DLD1 (cell line): ENCODE data around the gene ACOX3.

Experiments
- in situ Hi-C: cut with HindIII; loops from 2 replicates; pipeline ENCODE4 v1.10.0; 2017; ENCODE audit warnings: low sequenced_read_pairs

ACOX3 gene

GRCh38 chr4:8435656-8436121 is 4.8 kb downstream of the ACOX3 start:
- in situ Hi-C loops, result no loop called here

GRCh38 chr4:8434251-8435073 is 6.1 kb downstream of the ACOX3 start:
- in situ Hi-C loops, result no loop called here

DNA sequence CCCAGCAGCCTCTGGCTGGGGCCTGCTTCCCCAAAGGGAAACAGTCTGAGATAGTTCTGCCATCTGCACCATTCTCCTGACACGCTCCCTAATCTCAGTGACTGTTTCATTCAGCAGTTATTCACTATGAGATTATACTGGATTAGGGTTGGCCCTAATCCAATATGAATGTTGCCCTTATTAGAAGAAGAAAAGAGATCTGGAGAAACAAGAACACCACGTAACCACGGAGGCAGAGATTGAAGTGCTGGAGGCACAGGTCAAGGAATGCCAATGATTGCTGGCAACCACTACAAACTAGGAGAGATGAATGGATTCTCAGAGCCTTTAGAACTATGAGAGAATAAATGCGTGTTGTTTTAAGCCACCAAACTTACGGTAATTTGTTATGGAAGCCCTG is 7.4 kb downstream of the ACOX3 start:
- in situ Hi-C loops, result no loop called here

DNA sequence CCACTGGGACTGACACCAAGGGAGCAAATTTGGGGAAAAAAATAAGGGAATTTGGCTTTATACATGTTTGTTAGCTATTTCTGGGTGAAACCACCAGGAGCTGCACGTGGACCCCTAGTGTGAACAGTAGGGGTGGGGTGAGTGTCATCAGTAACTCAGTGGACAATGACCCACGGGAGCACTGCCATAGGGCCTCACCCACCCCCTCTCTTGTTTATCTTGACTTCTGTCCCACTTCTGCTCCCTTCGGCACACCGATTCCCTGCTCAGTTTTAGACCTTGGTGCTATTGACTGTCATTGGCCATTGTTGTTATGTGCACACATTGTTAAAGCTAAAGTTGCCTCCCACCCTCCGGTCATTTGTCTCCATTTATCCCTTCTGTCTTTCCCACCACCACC is 9.0 kb downstream of the ACOX3 start:
- in situ Hi-C loops, result no loop called here

DNA sequence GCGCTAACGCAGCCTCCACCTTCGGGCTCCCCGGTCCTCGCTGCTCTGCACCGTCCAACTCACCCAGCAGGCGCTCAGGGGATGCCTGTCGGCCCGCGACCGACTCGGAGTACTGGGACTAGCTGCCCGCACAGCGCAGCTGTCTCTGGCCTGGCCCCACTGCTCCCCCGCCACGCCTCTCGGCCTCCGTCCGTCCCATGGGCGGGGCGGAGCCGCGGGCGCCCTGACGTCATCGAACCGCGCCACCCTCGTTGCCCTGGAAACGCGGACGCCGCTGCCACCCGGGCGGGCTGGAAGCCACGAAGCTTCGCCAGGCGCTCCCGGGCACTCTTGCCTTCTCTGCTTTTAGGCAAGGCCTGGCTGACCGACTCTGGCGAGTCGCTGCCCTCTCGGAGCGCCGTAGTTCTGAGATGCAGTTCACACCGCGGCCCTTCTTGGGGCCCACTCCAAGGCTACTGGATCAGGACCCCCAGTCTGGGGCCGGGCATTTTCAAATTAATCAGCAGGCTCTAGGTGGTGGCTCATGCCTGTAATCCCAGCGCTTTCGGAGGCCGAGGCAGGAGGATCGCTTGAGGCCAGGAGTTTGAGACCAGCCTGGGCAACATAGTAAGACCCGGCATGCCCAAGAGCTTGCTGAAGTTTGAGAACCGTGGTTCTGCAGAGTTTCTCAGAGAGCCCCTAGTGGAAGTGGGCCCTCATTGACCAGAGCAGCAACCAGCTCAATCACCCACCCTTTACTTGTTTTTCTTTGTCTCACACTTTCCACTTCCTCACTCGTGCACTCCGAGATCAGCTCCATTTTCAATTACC is 12.0 kb downstream of the ACOX3 start:
- in situ Hi-C loops, result no loop called here

DNA sequence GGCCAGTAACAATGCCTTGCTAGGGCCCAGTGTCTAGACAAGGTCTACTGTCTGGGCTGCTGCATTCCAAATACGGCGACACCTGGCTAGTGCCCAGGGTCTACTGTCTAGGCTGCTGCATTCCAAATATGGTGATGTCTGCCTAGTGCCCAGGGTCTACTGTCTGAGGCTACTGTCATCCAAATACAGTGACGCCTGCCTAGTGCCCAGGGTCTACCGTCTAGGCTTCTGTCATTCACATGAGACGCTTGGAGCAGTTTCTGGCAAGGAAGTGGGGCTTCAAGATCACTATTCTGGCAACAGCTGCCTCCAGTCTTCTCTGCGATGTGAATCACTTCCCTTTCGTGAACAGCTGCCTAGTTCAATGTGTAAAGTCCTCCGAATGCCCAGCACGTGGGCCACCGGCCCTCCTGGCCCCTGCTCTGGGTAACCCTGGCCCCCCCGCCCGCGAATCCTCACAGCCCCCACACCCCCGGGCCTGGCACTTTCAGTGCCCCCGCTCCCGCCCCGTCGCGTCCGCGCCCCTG is 12.7 kb downstream of the ACOX3 start:
- in situ Hi-C loops, result no loop called here

DNA sequence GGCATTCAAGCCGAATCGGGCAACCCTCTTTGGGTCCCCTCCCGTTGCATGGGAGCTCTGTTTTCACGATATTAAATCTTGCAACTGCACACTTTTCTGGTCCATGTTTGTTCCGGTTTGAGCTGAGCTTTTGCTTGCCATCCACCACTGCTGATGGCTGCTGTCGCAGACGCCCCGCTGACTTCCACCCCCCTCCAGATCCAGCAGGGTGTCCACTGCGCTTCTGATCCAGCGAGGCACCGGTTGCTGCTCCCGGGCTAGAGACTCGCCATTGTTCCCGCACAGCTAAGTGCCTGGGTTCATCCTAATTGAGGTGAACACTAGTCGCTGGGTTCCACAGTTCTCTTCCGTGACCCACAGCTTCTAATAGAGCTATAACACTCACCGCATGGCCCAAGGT is 13.3 kb downstream of the ACOX3 start:
- in situ Hi-C loops, result no loop called here

DNA sequence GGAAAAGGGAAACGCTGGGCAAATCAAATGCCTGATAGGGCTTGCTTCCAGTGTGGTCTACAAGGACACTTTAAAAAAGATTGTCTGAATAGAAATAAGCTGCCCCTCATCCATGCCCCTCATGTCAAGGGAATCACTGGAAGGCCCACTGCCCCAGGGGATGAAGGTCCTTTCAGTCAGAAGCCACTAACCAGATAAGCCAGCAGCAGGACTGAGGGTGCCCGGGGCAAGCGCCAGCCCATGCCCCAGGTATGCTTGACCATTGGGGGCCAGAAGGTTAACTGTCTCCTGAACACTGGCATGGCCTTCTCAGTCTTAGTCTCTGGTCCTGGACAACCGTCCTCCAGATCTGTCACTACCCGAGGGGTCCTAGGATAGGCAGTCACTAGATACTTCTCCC is 17.7 kb downstream of the ACOX3 start:
- in situ Hi-C loops, result loop anchor here (25.0 kb wide), 1 partner anchor 160 kb away; the partner anchor contains the start of gene HTRA3

- in situ Hi-C loops, result loop anchor here (25.0 kb wide), 1 partner anchor 160 kb away; the partner anchor contains the start of gene HTRA3
Observed at GRCh38 chr4:8422327-8422726, 18.2 kb downstream of the ACOX3 start.

- in situ Hi-C loops, result loop anchor here (25.0 kb wide), 1 partner anchor 158 kb away; the partner anchor contains the start of gene HTRA3
Observed at GRCh38 chr4:8420151-8420550, 20.4 kb downstream of the ACOX3 start.

DNA sequence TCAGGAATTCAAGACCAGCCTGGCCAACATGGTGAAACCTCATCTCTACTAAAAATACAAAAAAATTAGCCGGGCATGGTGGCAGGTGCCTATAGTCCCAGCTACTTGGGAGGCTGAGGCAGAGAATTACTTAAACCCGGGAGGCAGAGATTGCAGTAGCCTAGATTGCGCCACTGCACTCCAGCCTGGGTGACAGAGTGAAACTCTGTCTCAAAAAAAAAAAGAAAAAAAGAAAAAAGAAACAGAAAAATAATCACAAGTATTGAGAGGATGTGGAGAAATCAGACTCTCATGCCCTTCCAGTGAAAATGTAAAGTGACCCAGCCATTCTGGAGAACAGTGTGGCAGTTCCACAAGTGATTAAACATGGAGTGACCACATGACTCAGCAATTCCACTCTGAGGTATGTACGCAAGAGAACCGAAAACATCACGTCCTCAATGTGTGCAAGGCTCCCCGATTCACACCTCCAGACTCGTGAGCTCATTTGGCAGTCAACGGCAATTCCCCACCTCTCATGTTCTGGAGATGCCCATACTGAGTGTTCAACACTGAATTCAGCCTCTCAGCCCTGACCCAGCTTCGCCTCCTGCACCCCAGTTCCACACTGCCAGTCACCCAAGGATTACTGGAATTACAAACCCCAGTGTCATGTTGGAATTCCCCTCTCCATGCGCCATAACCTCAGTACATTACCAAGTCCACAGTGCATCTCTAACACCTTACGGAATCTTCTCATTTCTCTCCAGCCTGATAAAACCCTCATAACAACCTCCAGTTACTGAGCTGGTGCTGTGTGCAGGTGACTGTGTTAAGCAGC is 21.1 kb downstream of the ACOX3 start:
- in situ Hi-C loops, result loop anchor here (25.0 kb wide), 1 partner anchor 157 kb away; the partner anchor contains the start of gene HTRA3

- in situ Hi-C loops, result loop anchor here (25.0 kb wide), 1 partner anchor 155 kb away; the partner anchor contains the start of gene HTRA3
Observed at GRCh38 chr4:8417071-8417614, 23.4 kb downstream of the ACOX3 start.

DNA sequence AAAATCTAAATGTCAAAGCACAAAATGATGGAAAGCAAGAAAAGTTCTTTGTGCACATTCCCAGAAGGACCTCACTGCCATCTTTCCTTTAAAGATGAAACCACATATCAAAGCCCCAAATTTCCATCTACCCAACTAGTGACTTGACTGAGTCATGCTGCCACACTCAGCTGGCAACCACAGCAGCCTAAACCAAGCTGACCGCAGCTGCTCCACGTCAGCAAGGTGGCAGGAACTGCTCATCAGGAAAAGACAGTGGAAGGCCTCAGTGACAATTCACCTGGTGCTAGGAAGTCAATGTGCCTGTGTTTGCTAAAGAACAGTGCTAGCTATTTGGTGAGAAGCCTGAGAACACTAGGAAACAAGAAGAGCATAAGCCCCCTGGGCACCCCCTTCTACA is 26.1 kb downstream of the ACOX3 start:
- in situ Hi-C loops, result loop anchor here (25.0 kb wide), 1 partner anchor 152 kb away; the partner anchor contains the start of gene HTRA3

GRCh38 chr4:8412288-8412687 is 28.2 kb downstream of the ACOX3 start:
- in situ Hi-C loops, result loop anchor here (25.0 kb wide), 1 partner anchor 150 kb away; the partner anchor contains the start of gene HTRA3

DNA sequence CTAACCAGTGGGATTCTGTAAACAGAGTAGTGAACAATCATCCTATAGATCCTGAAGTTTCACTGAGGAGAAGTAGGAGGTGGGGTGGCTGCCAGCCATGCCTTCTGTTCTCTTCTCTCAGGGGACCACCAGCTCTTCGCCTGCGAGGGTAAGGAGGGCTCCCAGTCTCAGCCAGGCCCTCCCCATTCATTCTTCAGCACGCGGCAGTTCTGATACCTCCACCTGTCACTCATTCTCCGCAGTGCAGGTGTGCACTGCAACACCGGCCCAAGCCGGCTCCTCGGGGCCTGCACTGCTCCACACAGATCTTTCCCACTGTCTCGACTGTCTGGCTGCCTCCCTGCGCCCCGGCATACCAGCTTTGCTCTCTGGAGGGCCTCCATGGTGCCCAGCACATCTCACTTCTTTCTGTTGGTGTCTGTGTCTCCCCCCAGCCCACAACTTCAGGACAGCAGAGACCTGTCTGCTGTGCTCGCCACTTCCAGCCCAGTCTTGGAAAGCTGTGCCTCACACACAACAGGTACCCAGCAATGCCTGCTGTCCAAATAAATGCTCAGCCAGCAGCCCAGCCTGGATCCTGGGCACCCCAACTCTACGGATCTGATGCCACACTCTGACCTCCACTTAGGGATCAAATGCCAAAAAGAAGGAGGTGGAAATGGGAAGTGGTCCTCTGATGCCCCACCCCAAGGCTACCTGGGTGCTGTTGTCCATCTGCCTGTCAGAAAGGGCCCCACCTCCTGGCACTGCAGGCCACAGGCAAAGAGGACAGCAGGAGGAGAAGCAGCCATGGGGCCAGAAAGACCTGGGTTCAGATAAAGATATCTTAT is 29.0 kb downstream of the ACOX3 start:
- in situ Hi-C loops, result loop anchor here (25.0 kb wide), 1 partner anchor 149 kb away; the partner anchor contains the start of gene HTRA3

GRCh38 chr4:8410641-8411271 is 29.8 kb downstream of the ACOX3 start:
- in situ Hi-C loops, result loop anchor here (25.0 kb wide), 1 partner anchor 148 kb away; the partner anchor contains the start of gene HTRA3

DNA sequence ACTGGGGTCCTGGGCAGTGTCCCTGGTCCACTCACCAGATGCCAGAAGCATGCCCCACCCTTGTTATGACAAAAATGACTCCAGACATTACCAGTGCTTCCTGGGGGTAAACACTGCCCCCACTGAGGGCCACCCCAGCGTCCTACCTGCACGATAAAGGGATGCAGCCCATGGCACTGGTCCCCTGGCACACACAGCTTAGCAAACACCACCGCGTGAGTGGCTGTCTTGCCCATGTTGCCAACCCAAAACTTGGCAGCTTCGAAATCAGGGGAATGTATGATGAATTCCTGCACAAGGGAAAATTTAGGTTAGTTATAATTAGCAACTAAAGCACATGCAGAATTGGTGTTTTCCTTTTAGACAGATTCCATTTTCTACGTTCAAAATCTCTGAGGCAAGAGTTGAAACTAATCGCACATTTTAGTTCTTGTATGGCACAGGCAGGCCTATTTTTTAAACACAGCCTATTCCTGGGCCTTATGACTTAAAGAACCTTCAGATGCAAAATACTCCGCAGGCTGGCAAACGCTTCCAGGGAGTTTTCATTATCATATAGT is 30.4 kb downstream of the ACOX3 start:
- in situ Hi-C loops, result loop anchor here (25.0 kb wide), 1 partner anchor 148 kb away; the partner anchor contains the start of gene HTRA3
